Endothelial cell of umbilical vein (primary cell): ENCODE data around the gene GPR150.

Source experiments
- MYC ChIP-seq: IDR thresholded peaks from one replicate; pipeline ENCODE4 v1.6.1; 2011; ENCODE audit warnings: mild to moderate bottlenecking, low read depth, low read length
- POLR2A ChIP-seq: IDR thresholded peaks from 2 replicates; pipeline ENCODE4 v1.6.1; 2012; ENCODE audit warnings: low read depth, mild to moderate bottlenecking, control low read depth, low read length
- TF ChIP-seq, protein P1 (sequence below), 2 donors: IDR thresholded peaks; 1 replicate in 1 of 2; 2 replicates in 1 of 2; pipeline ENCODE4 v1.5.1; 2011; ENCODE audit warnings: low read length in 2 of 2, mild to moderate bottlenecking in 2 of 2, moderate library complexity in 2 of 2, control low read depth in 1 of 2, inconsistent platforms in 1 of 2, low read depth in 1 of 2; ENCODE audit not compliant: insufficient read depth in 1 of 2; ENCODE audit errors: extremely low read depth in 1 of 2

GRCh38 chr5:95583992-95584391 is 35.9 kb upstream of the GPR150 start:
- TF ChIP-seq, protein P1, sequence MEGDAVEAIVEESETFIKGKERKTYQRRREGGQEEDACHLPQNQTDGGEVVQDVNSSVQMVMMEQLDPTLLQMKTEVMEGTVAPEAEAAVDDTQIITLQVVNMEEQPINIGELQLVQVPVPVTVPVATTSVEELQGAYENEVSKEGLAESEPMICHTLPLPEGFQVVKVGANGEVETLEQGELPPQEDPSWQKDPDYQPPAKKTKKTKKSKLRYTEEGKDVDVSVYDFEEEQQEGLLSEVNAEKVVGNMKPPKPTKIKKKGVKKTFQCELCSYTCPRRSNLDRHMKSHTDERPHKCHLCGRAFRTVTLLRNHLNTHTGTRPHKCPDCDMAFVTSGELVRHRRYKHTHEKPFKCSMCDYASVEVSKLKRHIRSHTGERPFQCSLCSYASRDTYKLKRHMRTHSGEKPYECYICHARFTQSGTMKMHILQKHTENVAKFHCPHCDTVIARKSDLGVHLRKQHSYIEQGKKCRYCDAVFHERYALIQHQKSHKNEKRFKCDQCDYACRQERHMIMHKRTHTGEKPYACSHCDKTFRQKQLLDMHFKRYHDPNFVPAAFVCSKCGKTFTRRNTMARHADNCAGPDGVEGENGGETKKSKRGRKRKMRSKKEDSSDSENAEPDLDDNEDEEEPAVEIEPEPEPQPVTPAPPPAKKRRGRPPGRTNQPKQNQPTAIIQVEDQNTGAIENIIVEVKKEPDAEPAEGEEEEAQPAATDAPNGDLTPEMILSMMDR (IDR thresholded peaks at IDR 0.05; ENCODE audit: extremely low read depth in 1 of 2, insufficient read depth in 1 of 2, low read depth in 1 of 2, low read length in 2 of 2): no peak
- TF ChIP-seq POLR2A: no peak
- TF ChIP-seq MYC: no peak
